Stimulated activated CD8-positive, alpha-beta memory T cell treated with anti-CD3 and anti-CD28 coated beads, Interleukin-15, amount 100 ng/mL, for 24 hours (primary cell): ENCODE measurements around the gene TOPAZ1.

Experiments used
- DNase-seq: peaks from one replicate; pipeline ENCODE4 v3.0.0-alpha.2; 2020; ENCODE audit warnings: low read depth

Gene TOPAZ1

GRCh38 chr3:44242721-44243120, 1.0 kb downstream of the TOPAZ1 start:
- no peak for DNase-seq

GRCh38 chr3:44248152-44248551, 6.5 kb downstream of the TOPAZ1 start:
- DNase-seq = no peak

GRCh38 chr3:44252332-44252959, 10.8 kb downstream of the TOPAZ1 start:
- no peak for DNase-seq

- no peak for DNase-seq
Measured at GRCh38 chr3:44259404-44259803, 17.7 kb downstream of the TOPAZ1 start.

- no peak for DNase-seq
Measured at GRCh38 chr3:44264146-44264545, 22.5 kb downstream of the TOPAZ1 start.

- no peak for DNase-seq
Measured at GRCh38 chr3:44265815-44266214, 24.1 kb downstream of the TOPAZ1 start.

- no peak for DNase-seq
Measured at GRCh38 chr3:44272191-44272590, 30.5 kb downstream of the TOPAZ1 start.

GRCh38 chr3:44277925-44278324, 36.2 kb downstream of the TOPAZ1 start:
- DNase-seq = no peak

- DNase-seq = no peak
Measured at GRCh38 chr3:44280077-44280476, 38.4 kb downstream of the TOPAZ1 start.

- no peak for DNase-seq
Measured at GRCh38 chr3:44280631-44281030, 38.9 kb downstream of the TOPAZ1 start.

GRCh38 chr3:44284949-44285348, 43.3 kb downstream of the TOPAZ1 start:
- no peak for DNase-seq

- no peak for DNase-seq
Measured at GRCh38 chr3:44289882-44290462, 48.3 kb downstream of the TOPAZ1 start.

GRCh38 chr3:44292276-44292675, 50.6 kb downstream of the TOPAZ1 start:
- DNase-seq = no peak

- no peak for DNase-seq
Measured at GRCh38 chr3:44292947-44293346, 51.3 kb downstream of the TOPAZ1 start.

- DNase-seq = no peak
Measured at GRCh38 chr3:44297255-44297654, 55.6 kb downstream of the TOPAZ1 start.

- no peak for DNase-seq
Measured at GRCh38 chr3:44301746-44302145, 60.1 kb downstream of the TOPAZ1 start.

GRCh38 chr3:44309500-44309899, 67.8 kb downstream of the TOPAZ1 start:
- no peak for DNase-seq

GRCh38 chr3:44318891-44319311, 77.2 kb downstream of the TOPAZ1 start:
- no peak for DNase-seq

- no peak for DNase-seq
Measured at GRCh38 chr3:44321335-44321734, 79.6 kb downstream of the TOPAZ1 start.

GRCh38 chr3:44323341-44323955, 81.8 kb downstream of the TOPAZ1 start:
- no peak for DNase-seq

GRCh38 chr3:44324584-44324983, 82.9 kb downstream of the TOPAZ1 start:
- DNase-seq = no peak

- no peak for DNase-seq
Measured at GRCh38 chr3:44326019-44326418, 84.3 kb downstream of the TOPAZ1 start.

GRCh38 chr3:44326515-44326914, 84.8 kb downstream of the TOPAZ1 start:
- no peak for DNase-seq

- DNase-seq = no peak
Measured at GRCh38 chr3:44329946-44330345, 88.3 kb downstream of the TOPAZ1 start.
